Inflammatory macrophage treated with lipopolysaccharide for 4 hours (primary cell): ENCODE data around the gene FEM1B.
"Not testable (repeated sequence)": the region's sequence is repeated elsewhere in the genome, so short reads cannot be mapped to it uniquely, and the experiment has no call there.

Experiments
- DNase-seq: peaks from one replicate; pipeline ENCODE4 v3.0.0-alpha.2; 2020

Gene FEM1B

GRCh38 chr15:68277603-68278344, at the start of gene FEM1B:
TSS of gene FEM1B (plus strand) at chr15:68277745. CDS start at chr15:68278418, 673 bp downstream.
- DNase-seq = peak; percentile 93

- peak; percentile 13 for DNase-seq
These were observed 49.2 kb upstream of the FEM1B start for GRCh38 chr15:68228143-68228970.

- DNase-seq = no peak
These were observed 48.6 kb upstream of the FEM1B start for GRCh38 chr15:68228971-68229385.

- peak; percentile 82 for DNase-seq
These were observed 48.0 kb upstream of the FEM1B start, which contains the start of gene CLN6 for GRCh38 chr15:68229386-68230156. TSS of gene CLN6 (minus strand) at chr15:68229728. CDS start at chr15:68229584, 144 bp downstream.

- no peak for DNase-seq
These were observed 47.1 kb upstream of the FEM1B start for GRCh38 chr15:68230157-68231100.

GRCh38 chr15:68231102-68231818, 46.3 kb upstream of the FEM1B start:
- no peak for DNase-seq

GRCh38 chr15:68232449-68232848, 45.1 kb upstream of the FEM1B start:
- DNase-seq = peak; percentile 53

GRCh38 chr15:68232937-68233336, 44.6 kb upstream of the FEM1B start:
- peak; percentile 23 for DNase-seq

GRCh38 chr15:68234060-68234459, 43.5 kb upstream of the FEM1B start:
- no peak for DNase-seq

- not testable (repeated sequence) for DNase-seq
These were observed 43.0 kb upstream of the FEM1B start for GRCh38 chr15:68234520-68234919.

GRCh38 chr15:68235022-68235421, 42.5 kb upstream of the FEM1B start:
- no peak for DNase-seq

GRCh38 chr15:68239025-68239424, 38.5 kb upstream of the FEM1B start:
- DNase-seq = no peak

- no peak for DNase-seq
These were observed 36.2 kb upstream of the FEM1B start for GRCh38 chr15:68241088-68241935.

- DNase-seq = no peak
These were observed 33.3 kb upstream of the FEM1B start for GRCh38 chr15:68244235-68244634.

- DNase-seq = peak; percentile 76
These were observed 28.4 kb upstream of the FEM1B start for GRCh38 chr15:68249058-68249713.

- DNase-seq = peak; percentile 81
These were observed 24.5 kb upstream of the FEM1B start for GRCh38 chr15:68252925-68253534.

GRCh38 chr15:68256675-68257450, 20.7 kb upstream of the FEM1B start:
- peak; percentile 95 for DNase-seq

- DNase-seq = no peak
These were observed 18.9 kb upstream of the FEM1B start for GRCh38 chr15:68258692-68259091.
